ENCODE data around the gene RNF150.

RNF150 gene

DNA sequence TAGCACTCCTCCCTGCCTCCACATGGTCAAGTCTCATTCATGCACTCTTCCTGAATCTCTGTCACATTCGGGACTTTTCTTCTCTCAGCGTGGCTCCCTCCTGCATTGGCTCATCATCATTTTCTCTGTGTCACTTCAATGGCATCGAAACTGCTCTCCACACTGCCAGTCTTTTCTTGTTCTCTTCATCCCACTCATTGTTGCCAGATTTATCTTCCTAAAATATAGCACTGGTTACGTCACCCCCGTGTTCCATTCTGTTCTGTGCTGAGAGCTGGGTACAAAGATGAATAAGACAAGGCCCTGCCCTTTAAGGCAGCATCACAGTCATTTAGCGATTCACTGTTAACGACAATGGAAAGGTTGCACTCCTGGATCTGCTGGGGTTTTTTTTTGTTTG is 202.7 kb downstream of the RNF150 start:
- DNase-seq (ENCODE audit: low read depth, low spot score) = no peak
- Histone ChIP-seq H3K4me1 (ENCODE audit: control insufficient read depth, insufficient read depth, low read length) (no peaks in the 10 kb centered on the region), H3K9me3 (ENCODE audit: control insufficient read depth, insufficient read depth, low read length) (no peaks in the 10 kb centered on the region), H3K4me3 (ENCODE audit: low read length) (no peak overlapping the region), H3K27ac (ENCODE audit: low read length) (no peak overlapping the region), H3K36me3 (ENCODE audit: control insufficient read depth, insufficient read depth, low read length) (no peaks in the 10 kb centered on the region), H3K27me3 (ENCODE audit: control insufficient read depth, insufficient read depth, low read length) (no peaks in the 10 kb centered on the region)
- no CpG with 5 or more reads among the region's 7 CpGs for WGBS (ENCODE audit: insufficient coverage, insufficient read length)

DNA sequence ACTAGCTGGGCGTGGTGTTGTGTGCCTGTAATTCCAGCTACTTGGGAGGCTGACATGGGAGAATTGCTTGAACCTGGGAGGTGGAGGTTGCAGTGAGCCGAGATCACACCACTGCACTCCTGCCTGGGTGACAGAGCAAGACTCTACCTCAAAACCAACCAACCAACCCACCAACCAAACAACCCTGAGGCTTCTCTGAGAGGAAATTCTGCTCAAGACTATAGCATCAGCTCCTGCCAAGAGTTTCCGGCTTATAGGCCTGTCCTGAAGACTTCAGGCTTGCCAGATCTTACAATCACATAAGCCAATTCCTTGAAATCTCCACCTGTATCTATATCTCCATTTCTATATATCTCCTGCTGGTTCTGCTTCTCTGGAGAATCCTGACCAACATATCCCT is 203.3 kb downstream of the RNF150 start:
- DNase-seq (ENCODE audit: low read depth, low spot score) = no peak
- Histone ChIP-seq H3K4me3 (ENCODE audit: low read length) (no peak overlapping the region), H3K36me3 (ENCODE audit: control insufficient read depth, insufficient read depth, low read length) (no peaks in the 10 kb centered on the region), H3K9me3 (ENCODE audit: control insufficient read depth, insufficient read depth, low read length) (no peaks in the 10 kb centered on the region), H3K27ac (ENCODE audit: low read length) (no peak overlapping the region), H3K27me3 (ENCODE audit: control insufficient read depth, insufficient read depth, low read length) (no peaks in the 10 kb centered on the region), H3K4me1 (ENCODE audit: control insufficient read depth, insufficient read depth, low read length) (0 out of 2 replicates have a peak, but pooled peaks cover under 1% of the 10 kb centered on the region)
- no CpG with 5 or more reads among the region's 3 CpGs for WGBS (ENCODE audit: insufficient coverage, insufficient read length)

DNA sequence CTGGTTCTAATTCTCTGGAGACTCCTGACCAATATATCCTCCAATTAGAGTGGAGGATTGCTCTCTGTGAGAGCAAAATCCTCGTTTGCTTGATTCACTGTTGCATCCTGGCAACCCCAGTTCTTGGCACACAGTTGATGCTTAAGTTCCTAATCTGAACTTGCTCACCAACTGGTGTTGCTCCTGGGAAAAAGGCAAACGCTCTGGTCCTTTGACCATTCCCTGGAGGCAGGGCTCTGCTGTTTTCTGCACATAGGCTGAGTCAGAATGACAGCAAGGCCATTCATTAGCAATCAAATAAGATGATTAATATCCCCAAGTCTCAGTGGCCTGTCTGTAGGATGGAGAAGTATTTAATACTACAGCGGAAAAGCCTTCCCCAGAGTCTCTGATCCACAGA is 204.4 kb downstream of the RNF150 start:
- no peaks in the 10 kb centered on the region for H3K9me3 ChIP-seq (ENCODE audit: control insufficient read depth, insufficient read depth, low read length)
- H3K4me3 ChIP-seq (ENCODE audit: low read length) = no peak overlapping the region
- DNase-seq (ENCODE audit: low read depth, low spot score) = no peak
- no CpG with 5 or more reads among the region's 3 CpGs for WGBS (ENCODE audit: insufficient coverage, insufficient read length)
- H3K36me3 ChIP-seq (ENCODE audit: control insufficient read depth, insufficient read depth, low read length) = no peaks in the 10 kb centered on the region
- H3K4me1 ChIP-seq (ENCODE audit: control insufficient read depth, insufficient read depth, low read length) = peaks cover 3% of the 10 kb centered on the region; the same call in 1 of the 2 replicates
- H3K27ac ChIP-seq (ENCODE audit: low read length) = no peak overlapping the region
- H3K27me3 ChIP-seq (ENCODE audit: control insufficient read depth, insufficient read depth, low read length) = no peaks in the 10 kb centered on the region

DNA sequence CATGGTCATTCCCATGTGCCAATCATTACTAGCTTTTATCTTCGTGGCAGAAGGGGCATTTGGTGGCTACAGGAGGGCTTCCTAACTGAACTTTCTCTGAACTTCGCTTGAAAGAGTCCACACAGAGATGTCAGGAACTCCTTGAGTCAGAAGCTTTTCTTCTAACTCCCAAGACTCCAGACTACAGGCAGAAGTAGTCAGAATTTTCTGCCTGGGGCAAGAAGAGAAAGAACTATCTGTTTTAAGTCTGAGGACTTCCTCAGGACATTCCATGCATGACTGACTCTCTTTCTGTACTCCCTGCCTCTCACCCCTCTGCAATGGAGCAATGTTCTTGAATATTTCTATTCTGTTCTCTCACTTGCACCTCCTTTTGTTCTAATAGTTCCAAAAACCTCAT is 206.6 kb downstream of the RNF150 start:
- Histone ChIP-seq H3K4me1 (ENCODE audit: control insufficient read depth, insufficient read depth, low read length) (peaks cover 3% of the 10 kb centered on the region; the same call in 1 of the 2 replicates), H3K27ac (ENCODE audit: low read length) (no peak overlapping the region), H3K36me3 (ENCODE audit: control insufficient read depth, insufficient read depth, low read length) (no peaks in the 10 kb centered on the region), H3K9me3 (ENCODE audit: control insufficient read depth, insufficient read depth, low read length) (no peaks in the 10 kb centered on the region), H3K4me3 (ENCODE audit: low read length) (no peak overlapping the region), H3K27me3 (ENCODE audit: control insufficient read depth, insufficient read depth, low read length) (no peaks in the 10 kb centered on the region)
- no peak for DNase-seq (ENCODE audit: low read depth, low spot score)
- no CpG with 5 or more reads among the region's 2 CpGs for WGBS (ENCODE audit: insufficient coverage, insufficient read length)

DNA sequence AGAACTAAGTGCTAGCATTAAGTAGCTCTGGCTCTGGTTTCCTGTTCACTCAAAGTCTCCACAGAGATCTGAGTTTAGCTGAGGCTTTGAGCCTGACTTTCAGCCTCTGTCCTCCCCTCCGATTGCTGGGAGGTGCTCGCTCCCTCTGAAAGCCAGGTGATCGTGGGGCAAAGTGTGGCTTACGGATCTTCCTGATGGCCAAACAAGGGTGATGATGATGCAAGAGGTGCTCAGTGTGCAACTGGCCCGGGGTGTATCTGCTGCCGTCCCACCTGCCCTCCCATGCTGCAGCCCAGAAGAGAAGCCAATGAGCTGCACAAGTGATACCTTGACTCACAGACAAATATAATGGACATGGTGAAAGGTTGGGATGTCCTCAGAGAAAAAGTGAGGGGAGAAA is 207.9 kb downstream of the RNF150 start:
- no CpG with 5 or more reads among the region's 6 CpGs for WGBS (ENCODE audit: insufficient coverage, insufficient read length)
- Histone ChIP-seq H3K4me3 (ENCODE audit: low read length) (no peak overlapping the region), H3K36me3 (ENCODE audit: control insufficient read depth, insufficient read depth, low read length) (no peaks in the 10 kb centered on the region), H3K9me3 (ENCODE audit: control insufficient read depth, insufficient read depth, low read length) (no peaks in the 10 kb centered on the region), H3K27me3 (ENCODE audit: control insufficient read depth, insufficient read depth, low read length) (no peaks in the 10 kb centered on the region), H3K27ac (ENCODE audit: low read length) (no peak overlapping the region), H3K4me1 (ENCODE audit: control insufficient read depth, insufficient read depth, low read length) (peaks cover 3% of the 10 kb centered on the region; the same call in 1 of the 2 replicates)
- DNase-seq (ENCODE audit: low read depth, low spot score) = no peak

DNA sequence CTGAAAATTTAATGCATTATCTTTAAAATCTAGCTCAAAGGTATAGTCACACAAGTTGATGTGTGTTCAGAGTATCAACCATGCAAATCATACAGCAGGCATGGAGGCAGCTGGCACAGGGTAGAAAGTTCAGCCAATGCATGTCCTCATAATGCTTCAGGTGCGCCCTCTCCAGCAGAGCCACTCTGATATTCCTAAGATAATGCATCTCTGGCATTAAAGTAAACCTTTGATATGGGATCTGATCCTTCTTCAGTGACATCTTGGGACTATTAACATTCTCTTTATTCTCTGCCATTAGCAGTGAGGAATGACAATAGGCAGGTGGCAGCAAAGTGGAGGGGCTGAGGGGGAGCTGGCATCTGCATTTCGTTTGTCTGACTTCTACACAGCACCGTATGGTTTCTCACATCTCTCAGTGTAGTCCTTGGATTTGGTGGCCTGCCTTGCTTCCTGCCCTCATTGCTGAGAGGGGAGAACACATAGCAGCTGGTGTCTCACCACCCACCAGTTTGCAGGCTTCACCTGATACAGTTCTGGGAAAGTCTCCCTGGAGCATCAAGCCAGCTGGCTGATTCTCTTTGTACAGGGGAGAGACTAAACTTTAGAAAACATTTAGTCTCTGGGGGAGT is 208.4 kb downstream of the RNF150 start:
- WGBS (ENCODE audit: insufficient coverage, insufficient read length) = no CpG with 5 or more reads among the region's 3 CpGs
- H3K36me3 ChIP-seq (ENCODE audit: control insufficient read depth, insufficient read depth, low read length) = no peaks in the 10 kb centered on the region
- no peaks in the 10 kb centered on the region for H3K27me3 ChIP-seq (ENCODE audit: control insufficient read depth, insufficient read depth, low read length)
- no peak overlapping the region for H3K27ac ChIP-seq (ENCODE audit: low read length)
- peaks cover 3% of the 10 kb centered on the region; the same call in 1 of the 2 replicates for H3K4me1 ChIP-seq (ENCODE audit: control insufficient read depth, insufficient read depth, low read length)
- no peak overlapping the region for H3K4me3 ChIP-seq (ENCODE audit: low read length)
- H3K9me3 ChIP-seq (ENCODE audit: control insufficient read depth, insufficient read depth, low read length) = no peaks in the 10 kb centered on the region
- no peak for DNase-seq (ENCODE audit: low read depth, low spot score)

DNA sequence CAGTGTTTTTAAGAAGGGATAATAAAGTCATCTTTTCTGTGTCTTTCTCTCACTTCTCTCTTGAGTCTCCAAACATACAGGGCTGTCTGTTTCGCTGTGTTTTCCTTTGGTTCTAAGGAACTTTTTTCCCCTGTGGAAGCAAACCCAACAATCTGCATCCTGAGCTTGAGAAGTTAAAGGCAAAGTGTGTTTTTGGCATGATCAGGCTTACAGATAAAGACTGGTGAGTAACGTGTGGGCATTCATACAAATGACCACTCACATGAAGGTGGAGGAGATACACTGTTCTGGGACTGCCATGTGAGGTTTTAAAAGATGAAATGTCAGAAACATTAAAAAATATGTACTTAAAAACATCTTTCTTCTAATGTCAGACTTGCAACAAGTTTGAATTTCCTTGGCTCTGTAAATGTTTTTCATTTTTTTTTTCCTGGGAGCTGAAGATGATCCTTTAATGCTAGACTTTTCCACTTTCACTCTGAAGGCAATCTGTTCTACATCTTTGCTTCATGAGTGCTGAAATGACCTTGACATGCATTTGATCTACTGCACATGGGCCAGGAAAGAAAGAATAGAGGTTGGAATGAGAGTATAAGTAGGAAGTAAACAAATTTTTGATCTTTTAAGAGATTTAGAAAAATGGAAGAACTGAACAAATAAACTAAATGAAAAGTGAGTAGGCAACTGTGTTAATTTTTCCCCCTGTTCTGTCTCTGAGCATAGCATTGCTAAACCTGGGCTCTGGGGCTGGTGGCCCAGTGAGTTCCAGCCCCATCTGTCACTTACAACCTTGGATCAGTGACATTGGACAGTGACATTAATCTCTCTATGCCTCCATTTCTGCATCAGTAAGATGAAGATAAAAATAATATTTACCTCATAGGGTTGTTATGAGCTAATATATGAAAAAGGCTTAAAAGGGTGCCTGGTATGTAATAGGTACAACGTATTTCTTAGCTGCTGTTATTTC is 226.0 kb downstream of the RNF150 start:
- DNase-seq (ENCODE audit: low read depth, low spot score) = no peak
- Histone ChIP-seq H3K36me3 (ENCODE audit: control insufficient read depth, insufficient read depth, low read length) (no peaks in the 10 kb centered on the region), H3K9me3 (ENCODE audit: control insufficient read depth, insufficient read depth, low read length) (no peaks in the 10 kb centered on the region), H3K4me1 (ENCODE audit: control insufficient read depth, insufficient read depth, low read length) (no peaks in the 10 kb centered on the region), H3K27me3 (ENCODE audit: control insufficient read depth, insufficient read depth, low read length) (no peaks in the 10 kb centered on the region), H3K27ac (ENCODE audit: low read length) (no peak overlapping the region), H3K4me3 (ENCODE audit: low read length) (no peak overlapping the region)
- WGBS (ENCODE audit: insufficient coverage, insufficient read length) = no CpG with 5 or more reads among the region's 3 CpGs

DNA sequence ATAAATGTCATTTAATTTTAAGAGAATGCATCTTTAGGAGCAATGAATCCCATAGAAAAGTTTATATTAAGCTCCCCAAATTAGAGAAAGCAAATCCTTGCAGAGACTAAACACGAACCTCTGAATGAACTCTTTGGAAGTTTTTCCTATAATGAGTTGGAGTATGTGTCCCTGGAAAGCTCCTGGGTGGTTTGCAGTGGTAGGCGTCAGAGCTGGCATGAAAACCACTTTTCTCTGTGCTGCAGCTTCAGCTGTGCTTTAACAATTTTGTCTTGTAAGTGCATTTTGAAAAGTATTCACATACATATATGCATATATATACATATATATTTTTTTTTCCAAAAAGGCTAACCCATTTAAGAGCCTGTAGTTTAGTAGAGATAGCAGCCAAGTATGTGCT is 228.4 kb downstream of the RNF150 start:
- Histone ChIP-seq H3K27ac (ENCODE audit: low read length) (no peak overlapping the region), H3K4me3 (ENCODE audit: low read length) (no peak overlapping the region), H3K9me3 (ENCODE audit: control insufficient read depth, insufficient read depth, low read length) (no peaks in the 10 kb centered on the region), H3K27me3 (ENCODE audit: control insufficient read depth, insufficient read depth, low read length) (no peaks in the 10 kb centered on the region), H3K4me1 (ENCODE audit: control insufficient read depth, insufficient read depth, low read length) (no peaks in the 10 kb centered on the region), H3K36me3 (ENCODE audit: control insufficient read depth, insufficient read depth, low read length) (no peaks in the 10 kb centered on the region)
- WGBS (ENCODE audit: insufficient coverage, insufficient read length) = no CpG with 5 or more reads among the region's 2 CpGs
- DNase-seq (ENCODE audit: low read depth, low spot score) = no peak

DNA sequence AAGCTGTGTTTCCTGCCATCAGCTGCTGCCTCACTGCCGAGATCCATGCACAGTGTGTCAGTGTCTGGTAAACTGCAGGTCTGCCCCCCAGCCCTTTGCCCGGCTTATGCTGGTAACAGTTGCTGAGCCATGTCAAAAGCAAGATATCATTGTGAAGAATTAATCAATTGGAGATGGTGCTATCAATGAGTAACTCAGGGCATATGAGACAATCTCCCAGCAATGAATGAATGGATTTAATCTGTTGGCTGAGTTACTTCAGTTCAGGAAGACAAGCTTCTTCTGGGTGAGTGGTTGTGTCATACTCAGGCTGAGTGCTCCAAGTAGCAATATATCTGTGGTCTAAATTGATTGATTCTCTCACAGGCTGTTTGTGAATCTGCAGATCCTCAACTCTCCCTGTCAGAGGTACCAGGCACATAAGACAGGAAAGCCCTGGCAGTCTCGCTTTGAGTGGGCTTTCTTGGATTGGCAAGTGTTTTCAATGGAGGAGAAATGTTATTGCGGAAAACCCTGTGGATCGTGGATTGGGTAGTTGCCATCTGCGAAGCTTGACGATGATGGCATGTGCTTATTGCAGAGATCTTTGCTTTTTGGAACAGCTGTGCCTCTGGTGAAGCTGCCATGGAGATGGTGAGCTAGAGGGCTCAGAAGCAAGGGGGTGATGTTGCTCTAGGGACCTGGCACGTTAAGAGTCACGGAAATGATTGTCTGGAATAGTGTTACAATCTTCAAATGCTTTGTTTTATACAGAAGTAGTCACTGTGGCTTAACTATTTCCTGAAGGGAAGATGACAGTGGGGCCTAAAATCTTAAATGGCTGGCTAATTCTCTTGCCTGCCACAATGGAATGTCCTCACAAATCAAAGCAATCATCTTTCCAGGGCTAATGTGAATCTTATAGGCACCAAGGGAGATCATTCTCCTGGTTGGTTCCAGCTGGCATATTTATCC is 229.5 kb downstream of the RNF150 start:
- H3K27ac ChIP-seq (ENCODE audit: low read length) = no peak overlapping the region
- no peak overlapping the region for H3K4me3 ChIP-seq (ENCODE audit: low read length)
- no peaks in the 10 kb centered on the region for H3K27me3 ChIP-seq (ENCODE audit: control insufficient read depth, insufficient read depth, low read length)
- no peaks in the 10 kb centered on the region for H3K36me3 ChIP-seq (ENCODE audit: control insufficient read depth, insufficient read depth, low read length)
- no peak for DNase-seq (ENCODE audit: low read depth, low spot score)
- no CpG with 5 or more reads among the region's 9 CpGs for WGBS (ENCODE audit: insufficient coverage, insufficient read length)
- no peaks in the 10 kb centered on the region for H3K9me3 ChIP-seq (ENCODE audit: control insufficient read depth, insufficient read depth, low read length)
- H3K4me1 ChIP-seq (ENCODE audit: control insufficient read depth, insufficient read depth, low read length) = no peaks in the 10 kb centered on the region

DNA sequence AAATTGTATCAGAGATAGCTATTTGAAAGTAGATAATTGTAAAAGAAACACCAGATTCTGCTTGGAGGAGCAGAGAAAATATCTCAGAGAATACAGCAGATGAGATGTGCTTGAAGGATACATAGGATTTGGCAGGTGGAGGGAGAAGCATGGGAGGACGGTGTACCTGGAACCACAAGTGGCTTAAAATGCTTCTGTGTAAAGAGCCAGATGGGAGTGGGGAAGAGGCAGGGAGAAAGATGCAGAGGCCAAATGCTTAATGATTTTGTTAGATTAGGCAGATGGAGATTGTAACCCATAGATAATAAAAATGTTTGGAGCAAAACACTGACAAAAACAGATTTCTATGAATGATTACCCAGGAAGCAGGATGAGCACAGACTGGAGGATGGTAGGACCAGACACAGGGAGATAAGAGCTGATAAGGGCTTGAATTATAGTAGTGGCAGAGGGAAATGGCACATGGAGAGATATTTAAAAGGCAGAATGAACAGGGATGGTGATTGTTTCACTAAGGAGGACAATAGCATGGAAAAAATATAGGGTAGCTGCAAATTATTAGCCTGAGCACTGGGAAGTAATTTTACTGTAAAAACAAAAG is 231.4 kb downstream of the RNF150 start:
- Histone ChIP-seq H3K36me3 (ENCODE audit: control insufficient read depth, insufficient read depth, low read length) (no peaks in the 10 kb centered on the region), H3K4me3 (ENCODE audit: low read length) (no peak overlapping the region), H3K27ac (ENCODE audit: low read length) (no peak overlapping the region), H3K9me3 (ENCODE audit: control insufficient read depth, insufficient read depth, low read length) (no peaks in the 10 kb centered on the region), H3K27me3 (ENCODE audit: control insufficient read depth, insufficient read depth, low read length) (no peaks in the 10 kb centered on the region), H3K4me1 (ENCODE audit: control insufficient read depth, insufficient read depth, low read length) (no peaks in the 10 kb centered on the region)
- DNase-seq (ENCODE audit: low read depth, low spot score) = no peak
- no CpG with 5 or more reads among the region's 1 CpG for WGBS (ENCODE audit: insufficient coverage, insufficient read length)

Measured in iPS DF 6.9 (cell line).